Esophagus muscularis mucosa (tissue), 4 donors: ENCODE data around the gene PTPRD. TPM values are rescaled to one million over a fixed set of nuclear protein-coding genes. Genes with fewer than 3 reads are reported as not detected.

ENCODE experiments used
- DNase-seq: peaks from one replicate; pipeline ENCODE4 v3.0.0-alpha.2; 2017; ENCODE audit errors: extremely low spot score
- H3K27ac ChIP-seq, 4 donors: fragments of 200-600 bp; sonication (generic); replicated peaks in 1 of 4; 1 replicate in 3 of 4; 2 replicates in 1 of 4; pipeline ENCODE4 v1.5.1; 2016 to 2019; ENCODE audit warnings: mild to moderate bottlenecking in 1 of 4
- H3K27me3 ChIP-seq, 4 donors: fragments of 200-600 bp; sonication (generic); one replicate each; pipeline versions ENCODE4 v1.5.1 to v1.6.0; 2016 to 2019
- H3K36me3 ChIP-seq, 4 donors: fragments of 200-600 bp; sonication (generic); one replicate each; pipeline ENCODE4 v1.5.1; 2016 to 2019
- H3K4me1 ChIP-seq, 4 donors: fragments of 200-600 bp; sonication (generic); one replicate each; pipeline ENCODE4 v1.5.1; 2016 to 2019
- H3K4me3 ChIP-seq, 4 donors: fragments of 200-600 bp; sonication (generic); 1 replicate in 2 of 4; 2 replicates in 2 of 4; pipeline ENCODE4 v1.5.1; 2016 to 2019; ENCODE audit warnings: mild to moderate bottlenecking in 4 of 4, moderate library complexity in 1 of 4
- H3K9me3 ChIP-seq, 4 donors: fragments of 200-600 bp; sonication (generic); 1 replicate in 3 of 4; 2 replicates in 1 of 4; pipeline ENCODE4 v1.5.1; 2016 to 2019
- EP300 ChIP-seq: sonication (generic); formaldehyde crosslinking; IDR thresholded peaks from one replicate; pipeline ENCODE4 v1.6.1; 2017; ENCODE audit warnings: antibody characterized with exemption
- POLR2A ChIP-seq: fragments of 450-650 bp; IDR thresholded peaks from one replicate; pipeline ENCODE4 v1.6.1; 2017; ENCODE audit warnings: antibody characterized with exemption, moderate library complexity, mild to moderate bottlenecking, low read depth
- POLR2AphosphoS5 ChIP-seq, 2 donors: sonication (generic); formaldehyde crosslinking; IDR thresholded peaks; one replicate each; pipeline ENCODE4 v1.6.1; 2017; ENCODE audit warnings: antibody characterized with exemption in 2 of 2
- WGBS: methylation state at CpG from one replicate; pipeline ENCODE4 v1.1.5; 2018; 5-methylcytosine and 5-hydroxymethylcytosine counted together
- intact Hi-C: fragments of 100-400 bp; cut with DNase I; formaldehyde crosslinking; loops from one replicate; pipeline ENCODE4 v1.15.1; 2023
- total RNA-seq, 4 donors: library from RNA; depleted of rRNA; stranded (reverse); fragments of >200 nt; gene quantifications; one replicate each; pipeline versions ENCODE4 v1.1.0 to v1.2.1, GENCODE V29; 2016
- TF ChIP-seq, protein P1 (sequence below), 3 experiments: fragments of 200-600 bp in 2 of 3; fragments of 450-650 bp in 1 of 3; sonication (generic) in 2 of 3; IDR thresholded peaks; one replicate each; pipeline ENCODE4 v1.5.1; 2017 to 2019; ENCODE audit warnings: antibody characterized with exemption in 3 of 3, mild to moderate bottlenecking in 2 of 3, moderate library complexity in 1 of 3

The PTPRD gene
- total RNA-seq, 4 donors from 2014 or later: 4.1 to 6.6 (median 5.0) TPM

DNA sequence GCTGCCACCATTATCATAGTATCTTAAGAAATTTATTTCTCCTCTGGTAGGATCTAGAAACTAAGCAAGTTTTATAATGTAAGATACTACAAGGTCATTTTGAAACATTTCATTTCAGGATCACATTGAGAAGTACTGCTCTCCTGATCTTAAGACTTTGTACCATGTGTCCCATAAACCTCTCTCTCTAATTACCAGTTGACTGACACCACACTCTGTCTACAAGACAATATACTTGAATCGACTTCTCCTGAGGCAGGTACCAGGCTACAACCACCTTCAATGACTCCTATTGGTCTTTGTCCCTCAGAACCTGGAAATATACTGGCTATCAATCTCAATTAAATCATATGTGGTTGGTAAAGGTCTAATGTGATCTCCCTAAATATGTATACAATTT lies 597.0 kb downstream of the PTPRD start:
- intact Hi-C loops: no loop called here

DNA sequence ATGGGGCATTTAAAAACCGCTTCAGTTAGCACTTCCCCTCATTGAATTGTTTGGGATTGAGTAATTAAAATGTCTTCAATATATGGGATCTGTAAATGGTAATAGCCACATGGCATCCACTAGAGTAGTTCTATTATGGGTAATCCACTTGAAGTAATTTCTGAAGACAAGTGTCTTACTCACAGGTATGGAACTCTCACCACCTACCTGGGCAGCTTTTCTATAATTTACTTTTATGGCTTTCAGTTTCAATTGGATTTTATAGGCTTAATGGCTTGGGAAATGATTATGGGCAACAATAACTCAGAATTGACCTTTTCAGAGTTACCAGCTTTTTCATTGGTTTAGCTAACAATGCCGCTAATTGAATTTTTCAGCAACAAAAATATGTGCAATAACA lies 597.9 kb downstream of the PTPRD start:
- no peaks in the 10 kb centered on the region for H3K36me3 ChIP-seq
- intact Hi-C loops: no loop called here
- no peak for DNase-seq
- 75% methylated on average over 2 of the region's 2 CpGs for WGBS
- no peak overlapping the region for H3K27ac ChIP-seq
- no peaks in the 10 kb centered on the region for H3K9me3 ChIP-seq
- H3K4me3 ChIP-seq: no peak overlapping the region
- no peaks in the 10 kb centered on the region for H3K4me1 ChIP-seq
- no peak for TF ChIP-seq POLR2A
- TF ChIP-seq POLR2AphosphoS5 (IDR thresholded peaks at IDR 0.05): no peak
- TF ChIP-seq EP300: no peak
- TF ChIP-seq, protein P1, sequence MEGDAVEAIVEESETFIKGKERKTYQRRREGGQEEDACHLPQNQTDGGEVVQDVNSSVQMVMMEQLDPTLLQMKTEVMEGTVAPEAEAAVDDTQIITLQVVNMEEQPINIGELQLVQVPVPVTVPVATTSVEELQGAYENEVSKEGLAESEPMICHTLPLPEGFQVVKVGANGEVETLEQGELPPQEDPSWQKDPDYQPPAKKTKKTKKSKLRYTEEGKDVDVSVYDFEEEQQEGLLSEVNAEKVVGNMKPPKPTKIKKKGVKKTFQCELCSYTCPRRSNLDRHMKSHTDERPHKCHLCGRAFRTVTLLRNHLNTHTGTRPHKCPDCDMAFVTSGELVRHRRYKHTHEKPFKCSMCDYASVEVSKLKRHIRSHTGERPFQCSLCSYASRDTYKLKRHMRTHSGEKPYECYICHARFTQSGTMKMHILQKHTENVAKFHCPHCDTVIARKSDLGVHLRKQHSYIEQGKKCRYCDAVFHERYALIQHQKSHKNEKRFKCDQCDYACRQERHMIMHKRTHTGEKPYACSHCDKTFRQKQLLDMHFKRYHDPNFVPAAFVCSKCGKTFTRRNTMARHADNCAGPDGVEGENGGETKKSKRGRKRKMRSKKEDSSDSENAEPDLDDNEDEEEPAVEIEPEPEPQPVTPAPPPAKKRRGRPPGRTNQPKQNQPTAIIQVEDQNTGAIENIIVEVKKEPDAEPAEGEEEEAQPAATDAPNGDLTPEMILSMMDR (IDR thresholded peaks at IDR 0.05): no peak
- no peaks in the 10 kb centered on the region for H3K27me3 ChIP-seq

More for the DNA sequence above, 597.0 kb downstream of the PTPRD start:
- Histone ChIP-seq H3K4me1 (no peaks in the 10 kb centered on the region), H3K36me3 (no peaks in the 10 kb centered on the region), H3K27me3 (no peaks in the 10 kb centered on the region), H3K4me3 (no peak overlapping the region), H3K9me3 (no peaks in the 10 kb centered on the region), H3K27ac (no peak overlapping the region)
- TF ChIP-seq, protein P1 (IDR thresholded peaks at IDR 0.05): no peak
- TF ChIP-seq POLR2AphosphoS5 (IDR thresholded peaks at IDR 0.05): no peak
- no peak for TF ChIP-seq POLR2A
- no peak for TF ChIP-seq EP300
- DNase-seq: no peak
- 84% methylated on average over 1 of the region's 1 CpG for WGBS

DNA sequence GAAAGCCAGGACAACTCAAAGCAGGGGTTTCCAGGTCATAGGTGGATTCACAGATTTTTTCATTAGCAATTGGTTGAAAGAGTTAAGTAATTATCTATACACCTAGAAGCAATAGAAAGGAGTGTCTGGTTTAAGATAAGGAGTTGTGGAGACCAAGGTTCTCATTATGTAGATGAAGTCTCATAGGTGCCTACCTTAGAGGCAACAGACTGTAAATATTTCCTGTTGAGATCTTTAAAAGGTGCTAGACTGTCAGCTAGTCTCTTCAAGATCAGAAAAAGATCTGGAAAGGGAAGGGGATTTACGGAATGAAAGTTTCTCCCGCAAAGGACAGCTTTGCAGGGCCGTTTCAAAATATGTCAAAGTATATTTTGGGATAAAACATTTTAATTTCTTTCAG lies 603.4 kb downstream of the PTPRD start:
- 91% methylated on average over 3 of the region's 3 CpGs for WGBS

DNA sequence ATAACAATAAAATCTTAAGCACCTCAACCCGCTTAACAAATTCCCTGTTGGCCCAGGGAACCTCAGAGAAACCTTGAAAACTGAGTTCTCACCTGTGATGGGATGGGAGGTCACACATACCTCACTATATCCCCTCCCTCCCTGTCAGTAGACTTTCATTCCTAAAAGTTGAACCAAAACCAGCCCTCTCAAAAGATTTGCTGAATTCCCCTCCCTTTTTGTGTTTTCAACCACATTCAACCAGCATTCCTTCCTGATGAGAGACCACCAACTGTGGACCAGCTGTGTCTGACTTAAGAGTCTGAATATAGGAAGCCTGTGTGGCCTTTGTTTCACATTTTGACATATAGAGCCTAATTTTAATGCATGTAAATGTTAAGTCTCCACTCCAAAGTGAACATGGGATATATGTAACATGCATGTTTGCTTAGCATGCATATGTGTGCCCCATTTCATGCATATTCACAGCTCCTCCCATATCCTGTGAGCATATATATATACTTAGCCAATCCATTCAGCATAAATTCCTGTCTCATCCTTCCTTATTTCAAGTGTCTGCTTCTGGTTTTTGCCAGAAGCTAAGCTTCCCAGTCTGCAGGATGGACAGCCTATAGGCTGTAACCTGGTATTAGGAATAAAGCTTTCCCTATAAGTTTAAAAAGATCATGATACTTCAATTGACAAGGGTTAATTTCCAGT lies 604.6 kb downstream of the PTPRD start:
- TF ChIP-seq, protein P1 (IDR thresholded peaks at IDR 0.05): no peak
- TF ChIP-seq EP300: no peak
- TF ChIP-seq POLR2AphosphoS5 (IDR thresholded peaks at IDR 0.05): no peak
- TF ChIP-seq POLR2A: no peak
- Histone ChIP-seq H3K4me1 (no peaks in the 10 kb centered on the region), H3K36me3 (no peaks in the 10 kb centered on the region), H3K27ac (no peak overlapping the region), H3K4me3 (no peak overlapping the region), H3K9me3 (no peaks in the 10 kb centered on the region), H3K27me3 (no peaks in the 10 kb centered on the region)
- intact Hi-C loops: no loop called here
- DNase-seq: no peak
- WGBS: 81% methylated on average over 1 of the region's 1 CpG

More for the DNA sequence above, 603.4 kb downstream of the PTPRD start:
- no peak for DNase-seq
- no peak overlapping the region for H3K4me3 ChIP-seq
- no peaks in the 10 kb centered on the region for H3K4me1 ChIP-seq
- H3K27ac ChIP-seq: no peak overlapping the region
- TF ChIP-seq POLR2A (no peak), POLR2AphosphoS5 (IDR thresholded peaks at IDR 0.05) (no peak), EP300 (no peak)
- TF ChIP-seq, protein P1 (IDR thresholded peaks at IDR 0.05): no peak
- H3K9me3 ChIP-seq: no peaks in the 10 kb centered on the region
- no peaks in the 10 kb centered on the region for H3K36me3 ChIP-seq
- H3K27me3 ChIP-seq: no peaks in the 10 kb centered on the region
- intact Hi-C loops: no loop called here

DNA sequence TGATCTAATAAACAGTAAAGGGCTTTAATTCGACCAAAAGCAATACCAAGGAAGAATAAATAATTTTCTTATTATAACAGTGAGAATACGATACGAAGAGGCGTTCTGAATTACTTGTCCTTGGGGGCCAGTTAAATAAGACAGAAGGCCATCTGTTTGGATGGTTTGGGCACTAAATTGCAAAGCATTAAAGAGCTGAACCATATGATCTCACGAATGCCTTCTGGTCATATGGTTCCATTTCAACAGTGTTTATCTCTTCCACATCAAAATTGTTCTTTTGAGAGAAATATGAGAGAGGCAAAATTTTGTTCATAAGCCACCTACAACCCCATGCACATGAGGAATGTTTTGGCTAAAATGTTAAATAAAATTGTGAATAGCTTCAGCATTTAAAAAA lies 605.4 kb downstream of the PTPRD start:
- no peaks in the 10 kb centered on the region for H3K4me1 ChIP-seq
- DNase-seq: no peak
- intact Hi-C loops: no loop called here
- WGBS: 74% methylated on average over 5 of the region's 5 CpGs
- H3K27me3 ChIP-seq: no peaks in the 10 kb centered on the region
- no peaks in the 10 kb centered on the region for H3K36me3 ChIP-seq
- no peak overlapping the region for H3K27ac ChIP-seq
- H3K9me3 ChIP-seq: no peaks in the 10 kb centered on the region
- H3K4me3 ChIP-seq: no peak overlapping the region
- TF ChIP-seq, protein P1 (IDR thresholded peaks at IDR 0.05): no peak
- no peak for TF ChIP-seq EP300
- no peak for TF ChIP-seq POLR2A
- no peak for TF ChIP-seq POLR2AphosphoS5 (IDR thresholded peaks at IDR 0.05)
